Gastrocnemius medialis (tissue), 4 donors: Measurements from ENCODE around the gene RMC1.

Experiments
- POLR2A ChIP-seq, 2 donors: fragments of 450-650 bp; IDR thresholded peaks; one replicate each; pipeline ENCODE4 v1.6.1; 2017; ENCODE audit warnings: antibody characterized with exemption in 2 of 2, mild to moderate bottlenecking in 2 of 2, moderate library complexity in 2 of 2
- TF ChIP-seq, protein P1 (sequence below), 5 experiments: fragments of 450-650 bp in 3 of 5; fragments of 200-600 bp in 2 of 5; sonication (generic) in 2 of 5; IDR thresholded peaks in 4 of 5; conservative IDR thresholded peaks in 1 of 5; 1 replicate in 4 of 5; 2 replicates in 1 of 5; pipeline ENCODE4 v1.5.1; 2016 to 2019; ENCODE audit warnings: antibody characterized with exemption in 5 of 5, mild to moderate bottlenecking in 3 of 5, moderate library complexity in 3 of 5

DNA sequence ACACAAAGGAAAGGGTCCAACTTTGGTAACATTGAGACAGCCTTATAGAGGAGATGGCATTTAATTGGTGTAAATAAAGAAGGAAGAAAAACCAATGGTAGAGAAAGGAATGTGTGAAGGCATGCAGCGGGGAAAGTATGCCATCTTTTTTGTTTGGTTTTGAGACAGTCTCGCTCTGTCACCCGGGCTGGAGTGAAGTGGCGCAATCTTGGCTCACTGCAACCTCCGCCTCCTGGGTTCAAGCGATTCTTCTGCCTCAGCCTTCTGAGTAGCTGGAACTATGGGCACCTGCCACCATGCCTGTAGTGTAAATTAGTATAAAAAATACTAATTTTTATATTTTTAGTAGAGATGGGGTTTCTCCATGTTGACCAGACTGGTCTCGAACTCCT is 43.8 kb upstream of the RMC1 start:
- TF ChIP-seq, protein P1, sequence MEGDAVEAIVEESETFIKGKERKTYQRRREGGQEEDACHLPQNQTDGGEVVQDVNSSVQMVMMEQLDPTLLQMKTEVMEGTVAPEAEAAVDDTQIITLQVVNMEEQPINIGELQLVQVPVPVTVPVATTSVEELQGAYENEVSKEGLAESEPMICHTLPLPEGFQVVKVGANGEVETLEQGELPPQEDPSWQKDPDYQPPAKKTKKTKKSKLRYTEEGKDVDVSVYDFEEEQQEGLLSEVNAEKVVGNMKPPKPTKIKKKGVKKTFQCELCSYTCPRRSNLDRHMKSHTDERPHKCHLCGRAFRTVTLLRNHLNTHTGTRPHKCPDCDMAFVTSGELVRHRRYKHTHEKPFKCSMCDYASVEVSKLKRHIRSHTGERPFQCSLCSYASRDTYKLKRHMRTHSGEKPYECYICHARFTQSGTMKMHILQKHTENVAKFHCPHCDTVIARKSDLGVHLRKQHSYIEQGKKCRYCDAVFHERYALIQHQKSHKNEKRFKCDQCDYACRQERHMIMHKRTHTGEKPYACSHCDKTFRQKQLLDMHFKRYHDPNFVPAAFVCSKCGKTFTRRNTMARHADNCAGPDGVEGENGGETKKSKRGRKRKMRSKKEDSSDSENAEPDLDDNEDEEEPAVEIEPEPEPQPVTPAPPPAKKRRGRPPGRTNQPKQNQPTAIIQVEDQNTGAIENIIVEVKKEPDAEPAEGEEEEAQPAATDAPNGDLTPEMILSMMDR (IDR thresholded peaks at IDR 0.05 in 4 of 5, conservative IDR thresholded peaks at IDR 0.05 in 1 of 5) = no peak
- no peak for TF ChIP-seq POLR2A (IDR thresholded peaks at IDR 0.05)
